ENCODE data around the gene MUC6.

MUC6 gene

GRCh38 chr11:1008803-1009145 lies 27.7 kb downstream of the MUC6 start:
- Histone ChIP-seq H3K27ac (ENCODE audit: low read depth, low read length) (no peak overlapping the region), H3K9me3 (ENCODE audit: control insufficient read depth, insufficient read depth, low read depth, low read length) (no peaks in the 10 kb centered on the region), H3K9ac (ENCODE audit: low read length) (no peak overlapping the region), H3K4me1 (ENCODE audit: control insufficient read depth, insufficient read depth, low read length) (no peaks in the 10 kb centered on the region), H3K27me3 (ENCODE audit: control insufficient read depth, insufficient read depth, low read length) (no peaks in the 10 kb centered on the region), H3K36me3 (ENCODE audit: control insufficient read depth, insufficient read depth, low read length) (peaks cover 79% of the 10 kb centered on the region), H3K4me3 (ENCODE audit: low read depth, low read length) (no peak overlapping the region)

GRCh38 chr11:1008001-1008802 lies 28.3 kb downstream of the MUC6 start:
- H3K36me3 ChIP-seq (ENCODE audit: control insufficient read depth, insufficient read depth, low read length), result peaks cover 84% of the 10 kb centered on the region
- no peaks in the 10 kb centered on the region for H3K9me3 ChIP-seq (ENCODE audit: control insufficient read depth, insufficient read depth, low read depth, low read length)
- H3K27me3 ChIP-seq (ENCODE audit: control insufficient read depth, insufficient read depth, low read length), result no peaks in the 10 kb centered on the region
- H3K4me1 ChIP-seq (ENCODE audit: control insufficient read depth, insufficient read depth, low read length), result no peaks in the 10 kb centered on the region
- no peak overlapping the region for H3K4me3 ChIP-seq (ENCODE audit: low read depth, low read length)
- H3K27ac ChIP-seq (ENCODE audit: low read depth, low read length), result peak overlapping the region; percentile 8; the same call in 1 of the 2 replicates
- no peak overlapping the region for H3K9ac ChIP-seq (ENCODE audit: low read length)

GRCh38 chr11:1007279-1007678 lies 29.2 kb downstream of the MUC6 start:
- H3K9ac ChIP-seq (ENCODE audit: low read length), result no peak overlapping the region
- peaks cover 94% of the 10 kb centered on the region for H3K36me3 ChIP-seq (ENCODE audit: control insufficient read depth, insufficient read depth, low read length)
- peak overlapping the region; percentile 2; the same call in 1 of the 2 replicates for H3K27ac ChIP-seq (ENCODE audit: low read depth, low read length)
- H3K27me3 ChIP-seq (ENCODE audit: control insufficient read depth, insufficient read depth, low read length), result no peaks in the 10 kb centered on the region
- H3K4me3 ChIP-seq (ENCODE audit: low read depth, low read length), result no peak overlapping the region
- no peaks in the 10 kb centered on the region for H3K4me1 ChIP-seq (ENCODE audit: control insufficient read depth, insufficient read depth, low read length)
- H3K9me3 ChIP-seq (ENCODE audit: control insufficient read depth, insufficient read depth, low read depth, low read length), result no peaks in the 10 kb centered on the region

DNA sequence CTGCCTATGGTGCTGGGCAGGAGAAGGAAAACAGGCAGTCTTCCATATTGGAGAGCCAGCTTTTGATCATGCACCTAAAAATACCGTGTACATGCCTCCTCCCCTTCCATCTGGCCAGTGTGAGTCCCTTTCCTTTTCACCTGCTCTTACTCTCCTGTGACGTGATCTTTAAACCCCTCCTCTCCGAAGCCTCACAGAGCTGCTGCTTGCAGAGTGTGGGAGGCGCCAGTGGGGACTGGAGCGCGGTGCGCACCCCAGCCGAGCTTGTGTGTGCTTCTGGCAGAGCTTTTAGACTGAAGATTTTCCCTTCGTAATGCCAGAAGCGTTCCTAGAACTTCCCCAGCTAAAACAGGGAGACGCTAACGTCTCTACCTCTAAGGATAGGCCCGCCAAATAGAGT lies 29.8 kb downstream of the MUC6 start:
- peaks cover 93% of the 10 kb centered on the region for H3K36me3 ChIP-seq (ENCODE audit: control insufficient read depth, insufficient read depth, low read length)

DNA sequence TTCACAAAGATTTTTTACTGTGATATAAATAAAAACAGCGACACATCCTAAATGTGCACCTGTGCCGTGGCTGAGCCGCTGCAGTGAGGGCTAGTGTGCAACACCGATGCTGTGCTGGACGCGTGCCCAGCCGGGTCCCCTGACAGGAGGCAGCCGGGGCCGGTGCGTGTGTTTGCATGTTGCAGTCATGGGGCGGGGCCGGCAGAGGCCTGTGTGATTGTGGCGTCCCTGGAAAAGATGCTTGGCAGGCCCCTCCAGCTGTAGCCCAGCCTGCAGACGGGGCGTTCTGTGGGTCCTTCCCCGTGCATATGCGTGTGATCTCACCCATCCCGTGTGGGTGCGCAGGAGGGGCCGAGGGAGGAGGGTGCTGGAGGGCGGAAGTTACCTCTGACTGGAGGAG lies 30.6 kb downstream of the MUC6 start:
- H3K9ac ChIP-seq (ENCODE audit: low read length), result no peak overlapping the region
- peaks cover 93% of the 10 kb centered on the region for H3K36me3 ChIP-seq (ENCODE audit: control insufficient read depth, insufficient read depth, low read length)
- H3K27ac ChIP-seq (ENCODE audit: low read depth, low read length), result no peak overlapping the region
- no peaks in the 10 kb centered on the region for H3K9me3 ChIP-seq (ENCODE audit: control insufficient read depth, insufficient read depth, low read depth, low read length)
- H3K4me1 ChIP-seq (ENCODE audit: control insufficient read depth, insufficient read depth, low read length), result no peaks in the 10 kb centered on the region
- no peaks in the 10 kb centered on the region for H3K27me3 ChIP-seq (ENCODE audit: control insufficient read depth, insufficient read depth, low read length)
- no peak overlapping the region for H3K4me3 ChIP-seq (ENCODE audit: low read depth, low read length)

More for the DNA sequence above, 29.8 kb downstream of the MUC6 start:
- Histone ChIP-seq H3K4me1 (ENCODE audit: control insufficient read depth, insufficient read depth, low read length) (no peaks in the 10 kb centered on the region), H3K27me3 (ENCODE audit: control insufficient read depth, insufficient read depth, low read length) (no peaks in the 10 kb centered on the region), H3K27ac (ENCODE audit: low read depth, low read length) (peak overlapping the region; percentile 2; the same call in 1 of the 2 replicates), H3K4me3 (ENCODE audit: low read depth, low read length) (no peak overlapping the region), H3K9ac (ENCODE audit: low read length) (no peak overlapping the region), H3K9me3 (ENCODE audit: control insufficient read depth, insufficient read depth, low read depth, low read length) (no peaks in the 10 kb centered on the region)

DNA sequence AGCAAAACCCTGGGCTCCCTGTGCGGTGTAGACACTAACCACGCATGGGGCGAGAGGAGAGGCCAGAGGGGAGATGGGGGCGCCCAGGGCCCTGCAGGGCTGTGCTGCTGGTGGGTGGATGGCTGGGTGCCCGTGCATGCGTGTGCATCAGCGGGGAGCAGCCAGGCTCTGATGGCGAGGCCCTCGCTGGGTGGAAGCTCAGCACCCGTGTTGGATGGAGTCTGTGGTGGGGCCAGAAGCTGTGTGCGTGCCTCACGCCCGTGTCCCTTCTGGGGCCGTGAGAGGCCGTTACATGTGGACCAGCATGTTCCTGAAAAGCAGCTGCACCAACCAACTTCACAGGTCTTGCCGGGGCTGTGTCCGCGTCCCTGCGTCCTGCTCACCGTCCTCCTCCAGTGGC lies 33.4 kb downstream of the MUC6 start:
- H3K9me3 ChIP-seq (ENCODE audit: control insufficient read depth, insufficient read depth, low read depth, low read length), result no peaks in the 10 kb centered on the region
- no peak overlapping the region for H3K27ac ChIP-seq (ENCODE audit: low read depth, low read length)
- no peak overlapping the region for H3K4me3 ChIP-seq (ENCODE audit: low read depth, low read length)
- no peaks in the 10 kb centered on the region for H3K27me3 ChIP-seq (ENCODE audit: control insufficient read depth, insufficient read depth, low read length)
- no peaks in the 10 kb centered on the region for H3K4me1 ChIP-seq (ENCODE audit: control insufficient read depth, insufficient read depth, low read length)
- H3K9ac ChIP-seq (ENCODE audit: low read length), result no peak overlapping the region
- H3K36me3 ChIP-seq (ENCODE audit: control insufficient read depth, insufficient read depth, low read length), result peaks cover 83% of the 10 kb centered on the region

GRCh38 chr11:1002406-1002984 lies 34.0 kb downstream of the MUC6 start:
- Histone ChIP-seq H3K27me3 (ENCODE audit: control insufficient read depth, insufficient read depth, low read length) (no peaks in the 10 kb centered on the region), H3K27ac (ENCODE audit: low read depth, low read length) (no peak overlapping the region), H3K9me3 (ENCODE audit: control insufficient read depth, insufficient read depth, low read depth, low read length) (no peaks in the 10 kb centered on the region), H3K4me3 (ENCODE audit: low read depth, low read length) (no peak overlapping the region), H3K9ac (ENCODE audit: low read length) (no peak overlapping the region), H3K36me3 (ENCODE audit: control insufficient read depth, insufficient read depth, low read length) (peaks cover 77% of the 10 kb centered on the region), H3K4me1 (ENCODE audit: control insufficient read depth, insufficient read depth, low read length) (no peaks in the 10 kb centered on the region)

DNA sequence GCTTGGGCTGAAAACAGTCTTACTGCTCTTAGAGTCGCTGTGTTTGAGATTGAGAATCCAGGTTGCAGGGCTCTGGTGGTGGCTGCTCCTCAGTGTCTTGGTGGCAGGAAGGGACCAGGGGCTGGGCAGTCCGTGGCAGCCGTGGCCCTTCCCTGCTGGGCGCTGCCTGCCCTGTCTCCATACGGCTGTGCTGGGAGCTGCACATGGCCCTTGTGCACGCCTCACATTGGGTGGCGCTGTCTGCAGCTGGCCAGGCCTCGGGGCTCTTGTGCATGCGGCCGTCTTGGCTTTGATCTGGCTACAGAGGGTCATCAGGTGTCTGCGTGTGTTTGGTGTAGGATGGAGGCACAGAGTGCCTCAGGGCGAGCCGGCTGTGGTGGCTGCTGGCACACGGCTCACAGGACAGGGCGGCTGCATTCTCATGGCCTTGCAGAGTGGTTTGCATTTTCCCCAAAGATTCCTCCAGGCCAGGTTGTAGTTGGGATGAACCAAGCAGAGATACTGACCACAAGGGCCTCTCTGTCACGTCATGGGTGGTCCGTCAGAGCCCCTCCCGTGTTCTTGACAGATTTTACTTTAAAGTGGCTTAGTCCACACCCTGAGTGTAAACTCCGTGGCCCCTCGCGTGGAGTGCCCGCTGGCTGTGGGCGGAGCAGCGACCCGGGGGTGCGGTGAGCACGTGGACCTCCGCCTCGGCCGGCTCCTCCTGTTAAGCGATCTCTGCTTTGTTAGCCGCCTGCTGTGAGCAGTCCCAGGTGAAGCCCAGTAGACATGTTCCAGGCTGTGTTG lies 34.7 kb downstream of the MUC6 start:
- Histone ChIP-seq H3K27me3 (ENCODE audit: control insufficient read depth, insufficient read depth, low read length) (no peaks in the 10 kb centered on the region), H3K9ac (ENCODE audit: low read length) (no peak overlapping the region), H3K27ac (ENCODE audit: low read depth, low read length) (no peak overlapping the region), H3K36me3 (ENCODE audit: control insufficient read depth, insufficient read depth, low read length) (peaks cover 76% of the 10 kb centered on the region), H3K4me3 (ENCODE audit: low read depth, low read length) (no peak overlapping the region), H3K4me1 (ENCODE audit: control insufficient read depth, insufficient read depth, low read length) (no peaks in the 10 kb centered on the region), H3K9me3 (ENCODE audit: control insufficient read depth, insufficient read depth, low read depth, low read length) (no peaks in the 10 kb centered on the region)

- Histone ChIP-seq H3K4me1 (ENCODE audit: control insufficient read depth, insufficient read depth, low read length) (no peaks in the 10 kb centered on the region), H3K9me3 (ENCODE audit: control insufficient read depth, insufficient read depth, low read depth, low read length) (no peaks in the 10 kb centered on the region), H3K4me3 (ENCODE audit: low read depth, low read length) (no peak overlapping the region), H3K27me3 (ENCODE audit: control insufficient read depth, insufficient read depth, low read length) (no peaks in the 10 kb centered on the region), H3K9ac (ENCODE audit: low read length) (no peak overlapping the region), H3K27ac (ENCODE audit: low read depth, low read length) (0 out of 2 replicates have a peak overlapping the region, but pooled peaks have one; percentile 3), H3K36me3 (ENCODE audit: control insufficient read depth, insufficient read depth, low read length) (peaks cover 76% of the 10 kb centered on the region)
These were observed 35.9 kb downstream of the MUC6 start for GRCh38 chr11:1000357-1001278.

DNA sequence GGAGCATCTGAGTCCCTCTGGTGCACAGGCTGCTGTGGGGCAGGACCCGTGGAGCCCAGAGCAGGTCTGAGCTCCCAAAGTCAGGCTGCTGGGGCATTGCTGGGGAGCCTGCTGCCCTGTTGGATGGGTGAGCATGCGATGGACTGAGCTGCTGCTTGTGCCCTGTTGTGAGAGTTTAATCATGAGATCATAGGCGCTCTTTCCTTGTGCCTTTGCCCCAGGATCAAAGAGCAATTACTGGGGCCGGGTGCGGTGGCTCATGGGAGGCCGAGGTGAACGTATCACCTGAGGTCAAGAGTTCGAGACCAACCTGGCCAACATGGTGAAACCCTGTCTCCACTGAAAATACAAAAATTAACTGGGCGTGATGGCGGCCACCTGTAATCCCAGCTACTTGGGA lies 37.5 kb downstream of the MUC6 start:
- Histone ChIP-seq H3K4me1 (ENCODE audit: control insufficient read depth, insufficient read depth, low read length) (no peaks in the 10 kb centered on the region), H3K36me3 (ENCODE audit: control insufficient read depth, insufficient read depth, low read length) (peaks cover 73% of the 10 kb centered on the region)

More for the DNA sequence above, 37.5 kb downstream of the MUC6 start:
- Histone ChIP-seq H3K27ac (ENCODE audit: low read depth, low read length) (no peak overlapping the region), H3K4me3 (ENCODE audit: low read depth, low read length) (no peak overlapping the region), H3K27me3 (ENCODE audit: control insufficient read depth, insufficient read depth, low read length) (no peaks in the 10 kb centered on the region), H3K9me3 (ENCODE audit: control insufficient read depth, insufficient read depth, low read depth, low read length) (no peaks in the 10 kb centered on the region), H3K9ac (ENCODE audit: low read length) (no peak overlapping the region)

All from HUES6 (cell line).